Hematopoietic multipotent progenitor cell treated with erythropoietin and hydrocortisone succinate and interleukin-3 and kit ligand, for 4 days (in vitro differentiated cells): ENCODE measurements around the gene CASP7.

Experiments
- DNase-seq: peaks from one replicate; pipeline ENCODE4 v3.0.0-alpha.2; 2015

The CASP7 gene

DNA sequence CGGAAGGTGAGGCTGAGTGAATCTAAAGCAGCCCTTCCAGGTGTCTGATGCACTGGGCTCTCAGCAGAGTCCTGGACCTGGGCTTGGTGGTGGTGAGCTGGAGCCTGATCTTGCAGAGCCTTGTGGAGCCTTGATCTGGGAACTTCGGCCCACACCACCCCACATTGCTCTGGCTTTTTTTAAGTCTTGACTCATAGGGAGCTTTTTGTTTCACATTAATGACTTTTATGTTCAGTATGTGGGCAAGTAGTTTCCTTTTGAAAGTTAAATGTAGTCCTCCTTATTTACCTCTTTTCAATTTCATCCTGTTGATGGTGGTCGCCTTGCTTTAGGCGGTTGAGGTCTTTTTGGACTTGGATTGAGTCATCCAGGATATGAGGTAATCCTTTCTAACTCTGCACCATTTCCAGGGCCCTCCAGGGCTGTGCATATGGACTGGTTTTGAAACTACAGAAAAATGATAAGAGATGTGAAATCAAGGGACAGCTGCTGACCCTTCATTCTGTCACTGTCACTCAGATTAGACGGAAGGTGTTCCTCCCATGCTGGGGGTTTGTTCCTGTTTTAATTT, 12.9 kb upstream of the CASP7 start:
- DNase-seq, result peak; percentile 51

DNA sequence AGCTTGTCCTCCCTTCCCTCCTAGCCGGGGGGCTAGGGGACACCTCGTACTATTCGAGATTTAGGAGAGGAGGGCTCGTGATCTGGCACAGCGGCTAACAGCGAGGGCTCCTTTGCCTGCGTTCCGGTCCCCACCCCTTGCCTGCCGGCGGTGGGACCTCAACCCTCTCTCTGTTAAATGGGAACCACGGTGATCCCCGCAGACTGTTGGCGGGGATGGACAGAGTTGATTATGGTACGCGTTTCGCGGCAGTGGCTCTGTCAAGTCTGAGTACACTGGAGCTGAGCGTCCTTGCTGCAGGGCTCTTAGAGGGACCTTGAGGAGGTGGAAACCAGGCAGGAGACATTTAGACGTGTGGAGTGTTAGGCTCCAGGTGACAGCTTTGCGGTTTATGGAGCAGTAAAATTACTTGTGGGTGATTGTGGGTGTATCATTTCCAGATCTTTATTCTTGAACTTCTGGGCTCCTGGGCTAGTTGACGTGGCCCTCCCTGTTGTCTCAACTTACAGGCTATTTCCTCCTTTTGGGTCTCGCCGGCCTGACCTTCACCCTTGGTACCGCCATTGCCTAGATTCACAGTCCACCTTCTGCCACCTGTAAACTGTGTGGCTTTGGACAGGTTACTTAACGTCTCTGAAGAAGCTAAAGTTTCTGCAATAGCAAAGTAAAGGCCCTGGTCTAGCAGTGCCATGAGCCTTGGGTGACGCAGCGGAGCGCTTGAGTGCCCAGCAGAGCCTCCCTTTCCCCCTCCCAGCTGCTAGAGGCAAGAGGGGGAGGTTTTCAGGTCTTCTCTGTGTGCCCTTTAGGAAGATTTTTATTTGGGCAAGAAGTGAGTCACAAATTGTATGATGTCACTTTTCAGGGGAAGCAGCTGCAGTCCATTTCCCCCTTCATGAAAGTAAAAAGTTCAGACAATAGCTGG, 739 bp downstream of the CASP7 start:
- DNase-seq, result peak; percentile 62

DNA sequence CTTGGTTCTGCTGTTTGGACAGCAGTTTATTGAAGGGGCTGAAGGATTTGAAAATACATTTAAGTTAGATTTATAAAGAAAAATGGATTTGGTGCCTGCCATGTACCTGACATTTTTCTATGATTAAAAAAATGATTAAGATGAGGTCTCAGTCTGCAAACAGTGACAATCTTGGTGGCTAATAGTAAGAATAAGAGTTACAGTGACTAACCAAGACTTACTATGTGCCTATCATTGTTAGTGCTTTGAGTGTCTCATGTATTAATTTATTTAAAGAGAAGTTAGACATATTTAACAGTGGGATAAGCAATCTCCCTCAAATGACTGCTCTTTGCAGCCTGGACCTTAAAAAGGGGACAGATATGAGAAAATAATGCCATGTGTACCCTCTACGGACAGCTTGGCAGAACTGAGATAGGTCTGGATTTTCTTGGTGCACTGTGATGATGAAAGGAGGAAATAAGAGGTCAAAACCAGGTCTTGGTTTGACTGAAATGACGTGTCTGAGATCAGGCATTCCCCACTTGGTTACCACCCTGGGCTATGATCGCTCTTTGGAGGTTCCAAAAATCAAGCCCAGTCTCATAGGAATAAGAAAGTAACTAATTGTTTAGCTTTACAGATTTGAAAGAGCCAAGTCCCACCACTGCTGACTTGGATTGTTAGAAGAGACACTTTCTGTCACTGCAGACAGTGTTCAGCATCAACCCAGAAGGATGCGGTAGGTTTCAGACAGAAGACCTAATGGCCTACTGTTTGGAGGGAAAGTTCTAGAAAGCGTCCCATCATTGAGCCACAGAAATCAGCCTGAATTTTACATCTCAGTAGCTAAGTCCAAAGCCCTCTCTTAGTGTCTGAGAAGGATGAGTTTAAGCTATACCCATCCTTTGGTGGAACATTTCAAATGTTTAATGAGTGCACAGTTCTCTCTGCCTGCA, 2.1 kb downstream of the CASP7 start:
- DNase-seq, result no peak

DNA sequence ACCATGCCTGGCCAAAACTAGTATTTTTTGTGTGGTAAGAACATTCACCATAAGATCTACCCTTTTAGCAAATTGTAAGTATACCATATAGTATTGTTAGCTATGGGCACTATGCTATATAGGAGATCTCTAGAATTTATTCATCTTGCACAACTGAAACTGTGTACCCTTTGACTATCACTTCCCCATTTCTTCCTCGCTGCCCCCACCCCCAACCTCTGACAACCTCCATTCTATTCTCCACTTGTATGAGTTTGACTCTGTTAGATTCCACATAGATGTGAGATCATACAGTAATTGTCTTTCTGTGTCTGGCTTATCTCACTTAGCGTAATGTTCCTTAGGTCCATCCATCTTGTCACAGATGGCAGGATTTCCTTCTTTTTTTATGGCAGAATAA, 3.6 kb downstream of the CASP7 start:
- peak; percentile 21 for DNase-seq

DNA sequence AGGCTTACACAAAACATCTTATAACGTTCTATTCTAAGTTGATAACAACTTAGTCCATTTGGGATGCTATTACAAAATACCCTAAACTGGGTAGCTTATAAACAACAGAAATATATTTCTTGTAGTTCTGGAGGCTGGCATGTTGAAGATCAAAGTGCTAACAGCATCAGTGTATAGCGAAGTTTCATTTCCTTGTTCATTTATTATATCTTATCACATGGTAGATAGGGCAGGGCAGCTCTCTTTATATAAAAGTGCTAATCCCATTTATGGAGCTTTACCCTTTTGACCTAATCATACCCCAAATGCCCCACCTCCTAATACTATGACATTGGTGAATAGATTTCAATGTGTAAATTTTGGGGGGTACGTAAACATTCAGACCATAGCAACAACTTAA, 6.3 kb downstream of the CASP7 start:
- DNase-seq, result no peak

DNA sequence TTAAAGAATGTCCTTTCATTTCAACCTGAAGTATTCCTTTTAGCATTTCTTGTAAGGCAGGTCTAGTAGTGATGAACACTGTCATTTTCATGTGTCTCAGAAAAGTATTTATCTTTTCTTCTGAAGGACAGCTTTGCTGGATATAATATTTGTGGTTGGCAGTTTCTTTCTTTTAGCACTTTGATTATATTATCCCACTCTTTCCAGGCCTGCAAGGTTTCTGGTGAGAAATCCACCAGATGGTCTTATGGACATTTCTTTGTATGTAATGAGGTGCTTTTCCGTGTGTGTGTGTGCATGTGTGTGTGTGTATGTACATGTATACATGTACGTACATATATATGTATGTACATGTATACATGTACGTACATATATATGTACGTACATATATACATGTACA, 7.3 kb downstream of the CASP7 start:
- no peak for DNase-seq

DNA sequence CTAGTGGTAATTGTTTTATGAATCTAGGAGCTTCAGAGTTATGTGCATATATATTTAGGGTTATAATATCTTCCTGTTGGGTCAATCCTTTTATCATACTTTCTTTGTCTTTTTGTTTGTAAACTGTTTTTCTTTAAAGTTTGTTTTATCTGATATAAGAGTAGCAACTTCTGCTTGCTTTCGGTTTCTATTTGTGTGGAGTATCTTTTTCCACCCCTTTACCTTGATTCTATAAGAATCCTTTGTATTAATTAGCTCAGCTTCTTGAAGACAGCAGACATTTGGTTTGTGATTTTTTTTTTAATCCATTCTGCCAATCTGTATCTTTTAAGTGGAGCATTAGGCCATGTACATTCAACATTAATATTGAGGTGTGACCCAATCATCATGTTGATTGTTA, 9.3 kb downstream of the CASP7 start:
- no peak for DNase-seq

DNA sequence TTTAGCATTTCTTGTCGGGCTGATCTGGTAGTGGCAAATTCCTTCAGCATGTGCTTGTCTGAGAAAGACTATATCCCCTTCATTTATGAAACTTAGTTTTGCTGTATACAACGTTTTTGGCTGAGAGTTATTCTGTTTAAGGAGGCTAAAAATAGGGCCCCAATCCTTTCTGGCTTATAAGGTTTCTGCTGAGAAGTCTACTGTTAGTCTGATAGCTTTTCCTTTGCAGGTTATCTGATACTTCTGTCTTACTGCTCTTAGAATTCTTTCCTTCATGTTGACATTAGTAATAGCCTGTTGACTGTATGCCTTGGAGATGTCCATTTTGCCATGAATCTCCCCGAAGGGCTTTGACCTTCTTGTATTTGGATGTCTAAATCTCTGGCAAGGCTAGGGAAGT, 9.9 kb downstream of the CASP7 start:
- DNase-seq, result no peak

DNA sequence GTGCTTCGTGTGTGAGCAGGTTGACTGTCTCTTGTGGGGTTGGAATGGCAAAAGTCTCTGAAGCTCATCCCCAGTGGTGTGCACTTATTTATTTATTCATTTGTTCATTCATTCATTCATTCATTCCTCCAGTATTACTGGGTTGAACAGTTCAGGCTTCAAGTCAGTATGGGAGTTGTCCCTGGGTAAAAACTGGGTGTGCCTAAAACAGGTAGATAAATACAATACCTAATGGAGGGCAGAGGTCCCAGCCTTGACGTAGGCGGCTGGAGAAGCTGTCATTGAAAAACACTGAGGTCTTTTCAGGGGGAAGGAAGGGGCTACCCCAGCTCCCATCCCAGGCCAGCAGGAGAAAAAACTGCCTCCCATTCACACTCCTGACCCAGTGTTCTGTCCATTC, 11.0 kb downstream of the CASP7 start:
- DNase-seq, result no peak

DNA sequence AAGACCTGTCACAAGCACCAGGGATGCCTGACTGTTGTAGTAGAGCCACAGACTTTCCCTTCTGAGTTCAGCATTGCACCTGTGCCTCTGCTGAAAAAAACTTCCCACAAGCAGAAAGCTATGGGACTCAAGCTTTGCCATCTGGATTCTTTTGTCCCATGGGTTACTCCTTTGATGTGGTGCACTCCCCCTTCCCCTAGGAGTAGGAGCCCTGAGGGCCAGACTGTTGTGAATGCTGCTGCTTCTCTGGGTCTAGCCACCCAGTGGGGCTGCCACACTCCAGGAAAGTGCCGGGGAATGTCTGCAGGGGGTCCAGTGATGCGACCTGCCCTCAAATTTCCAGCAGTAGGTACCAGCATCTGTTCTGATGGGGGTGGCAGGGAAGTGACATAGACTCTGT, 11.7 kb downstream of the CASP7 start:
- no peak for DNase-seq

DNA sequence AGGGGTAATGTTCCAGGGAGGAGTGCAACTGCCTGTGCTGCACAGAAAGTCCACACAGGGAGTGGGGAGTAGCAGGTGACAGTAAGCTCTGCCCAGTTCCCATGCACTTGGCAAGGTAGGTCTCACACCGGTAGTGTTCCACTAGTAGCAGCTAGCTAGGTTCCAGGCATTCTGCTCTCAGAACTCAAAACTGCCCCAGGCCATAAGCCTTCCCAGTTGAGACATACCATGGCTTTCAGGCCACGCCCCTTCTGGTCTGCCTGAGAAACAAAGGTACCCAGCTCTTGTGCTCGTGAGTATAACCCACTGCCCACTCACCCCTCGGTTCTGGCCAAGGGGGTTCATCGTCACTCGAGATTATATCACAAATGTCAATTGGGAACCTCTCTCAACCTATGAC, 12.6 kb downstream of the CASP7 start:
- no peak for DNase-seq

DNA sequence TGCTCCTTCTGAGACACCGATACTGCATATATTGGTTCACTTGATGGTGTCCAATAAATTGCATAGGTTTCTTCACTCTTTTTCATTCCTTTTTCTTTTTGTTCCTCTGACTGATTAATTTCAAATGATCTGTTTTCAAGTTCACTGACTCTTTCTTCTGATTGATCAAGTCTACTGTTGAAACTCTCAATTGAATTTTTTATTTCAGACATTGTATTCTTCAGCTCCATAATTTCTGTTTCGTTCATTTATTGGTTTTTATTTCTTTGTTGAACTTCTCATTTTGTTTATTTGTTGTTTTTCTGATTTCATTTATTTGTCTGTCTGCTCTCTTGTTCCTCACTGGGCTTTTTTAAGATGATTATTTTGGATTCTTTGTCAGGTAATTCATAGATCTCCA, 13.6 kb downstream of the CASP7 start:
- DNase-seq, result no peak

DNA sequence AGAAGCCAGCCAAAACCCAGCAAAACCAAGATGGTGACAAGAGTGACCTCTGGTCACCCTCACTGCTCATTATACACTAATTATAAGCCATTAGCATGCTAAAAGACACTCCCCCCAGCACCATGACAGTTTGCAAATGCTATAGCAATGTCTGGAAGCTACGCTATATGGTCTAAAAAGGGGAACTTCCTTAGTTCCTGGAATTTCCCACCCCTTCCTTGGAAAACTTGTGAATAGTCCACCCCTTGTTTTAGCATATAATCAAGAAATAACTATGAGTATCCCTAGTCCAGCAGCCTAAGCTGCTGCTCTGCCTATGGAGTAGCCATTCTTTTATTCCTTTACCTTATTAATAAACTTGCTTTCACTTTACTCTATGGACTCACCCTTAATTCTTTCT, 16.0 kb downstream of the CASP7 start:
- DNase-seq, result no peak

DNA sequence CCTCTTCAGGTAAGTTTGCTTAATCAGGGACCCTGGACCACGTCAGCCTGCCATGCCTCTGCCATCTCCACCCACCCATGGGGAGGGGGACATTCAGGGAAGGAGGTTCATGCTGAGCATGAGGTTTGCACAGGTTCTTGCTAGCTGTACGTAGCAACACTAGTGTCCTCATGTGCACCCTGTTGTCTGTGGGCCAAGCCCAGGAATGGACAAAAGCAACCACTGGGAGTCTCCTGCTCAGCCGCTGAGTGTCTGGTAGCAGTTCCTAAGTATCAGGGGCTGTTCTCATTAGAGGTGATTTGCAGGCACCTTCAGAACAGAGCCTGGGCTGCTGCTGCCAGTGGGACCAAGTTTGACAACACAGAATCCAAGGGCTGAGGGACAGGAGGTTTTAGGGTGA, 17.9 kb downstream of the CASP7 start:
- DNase-seq, result no peak

DNA sequence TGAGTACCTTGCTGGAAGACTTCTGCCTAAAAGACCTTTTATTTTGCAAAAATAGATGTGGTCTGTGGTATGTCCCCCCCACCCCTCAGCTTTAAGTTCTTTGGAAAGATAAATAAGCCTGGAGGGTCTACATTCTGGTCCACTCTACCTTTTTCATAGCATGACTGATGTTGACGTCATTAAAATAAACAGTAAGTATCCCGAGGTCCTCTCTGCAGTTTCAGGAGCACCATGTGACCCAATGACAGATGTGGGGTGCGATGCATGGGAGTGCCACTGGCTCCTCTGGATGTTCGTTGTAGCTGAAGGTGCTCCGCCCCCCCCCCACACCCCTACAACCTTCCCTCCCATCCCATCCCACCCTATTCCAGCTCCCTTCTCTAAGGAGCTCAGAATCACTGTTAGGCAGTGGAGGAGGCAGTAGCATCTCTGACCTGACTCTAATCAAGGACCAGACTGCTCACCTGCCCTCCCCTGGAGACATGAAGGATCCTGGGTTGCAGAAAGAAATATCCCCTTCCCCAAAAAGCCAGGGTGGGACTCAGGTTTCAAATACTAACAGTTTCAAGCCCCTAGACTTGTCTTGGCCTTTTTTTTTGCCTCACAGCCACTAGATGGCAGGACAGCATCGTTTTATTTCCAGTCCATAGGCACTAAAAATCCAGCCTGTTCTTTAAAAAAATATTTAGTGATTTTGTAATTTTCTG, 25.1 kb downstream of the CASP7 start:
- peak; percentile 74 for DNase-seq

DNA sequence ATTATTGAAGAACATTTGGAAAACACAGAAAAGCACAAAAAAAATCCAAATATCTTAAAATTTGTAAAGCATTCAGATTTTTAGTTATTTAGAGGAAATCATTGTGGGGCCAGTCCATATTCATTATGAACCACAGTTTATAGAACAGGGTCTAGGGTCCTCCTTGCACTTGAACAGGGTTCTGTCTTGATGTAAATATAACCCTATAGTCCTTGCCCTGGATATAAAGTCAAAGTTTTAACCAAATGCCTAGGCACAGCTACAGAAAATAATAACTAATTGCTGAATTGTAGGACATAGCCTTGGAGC, 25.6 kb downstream of the CASP7 start:
- DNase-seq, result no peak

DNA sequence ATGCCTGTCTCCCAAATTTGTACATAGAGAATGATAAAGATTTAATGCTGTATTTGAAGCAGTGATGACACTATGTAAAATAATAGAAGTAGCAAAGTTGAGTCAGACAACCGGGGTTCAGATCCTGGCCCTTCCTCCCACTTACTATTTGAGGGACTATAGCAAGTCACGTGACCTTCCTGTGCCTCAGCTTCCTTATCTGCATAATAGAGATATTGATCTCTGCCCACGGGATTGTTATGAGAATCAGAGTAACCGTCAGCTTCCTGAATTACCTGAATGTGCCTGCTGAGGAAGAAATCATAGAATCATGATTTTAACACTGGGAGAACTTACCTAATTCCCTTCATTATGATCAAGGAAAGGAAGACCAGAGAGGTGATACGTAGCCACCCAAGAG, 26.9 kb downstream of the CASP7 start:
- DNase-seq, result no peak

DNA sequence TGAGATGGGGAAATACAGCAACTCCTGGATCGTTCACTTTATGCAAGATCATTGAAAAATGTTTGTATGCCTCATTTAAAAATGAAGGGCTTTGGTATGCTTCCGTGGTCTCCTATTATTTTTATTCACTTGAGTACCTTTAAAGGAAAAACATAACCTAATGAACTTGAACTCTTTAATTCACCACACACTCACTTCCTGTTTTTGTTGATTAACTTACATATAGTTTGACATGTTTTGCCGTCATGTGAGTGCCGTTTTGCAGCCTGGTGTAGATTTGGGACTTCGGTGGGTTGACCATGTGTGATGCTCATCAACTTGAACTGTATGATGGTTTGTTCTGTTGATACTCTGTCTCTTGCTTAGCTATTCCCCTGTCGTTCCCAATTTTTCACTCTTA, 28.9 kb downstream of the CASP7 start:
- no peak for DNase-seq

DNA sequence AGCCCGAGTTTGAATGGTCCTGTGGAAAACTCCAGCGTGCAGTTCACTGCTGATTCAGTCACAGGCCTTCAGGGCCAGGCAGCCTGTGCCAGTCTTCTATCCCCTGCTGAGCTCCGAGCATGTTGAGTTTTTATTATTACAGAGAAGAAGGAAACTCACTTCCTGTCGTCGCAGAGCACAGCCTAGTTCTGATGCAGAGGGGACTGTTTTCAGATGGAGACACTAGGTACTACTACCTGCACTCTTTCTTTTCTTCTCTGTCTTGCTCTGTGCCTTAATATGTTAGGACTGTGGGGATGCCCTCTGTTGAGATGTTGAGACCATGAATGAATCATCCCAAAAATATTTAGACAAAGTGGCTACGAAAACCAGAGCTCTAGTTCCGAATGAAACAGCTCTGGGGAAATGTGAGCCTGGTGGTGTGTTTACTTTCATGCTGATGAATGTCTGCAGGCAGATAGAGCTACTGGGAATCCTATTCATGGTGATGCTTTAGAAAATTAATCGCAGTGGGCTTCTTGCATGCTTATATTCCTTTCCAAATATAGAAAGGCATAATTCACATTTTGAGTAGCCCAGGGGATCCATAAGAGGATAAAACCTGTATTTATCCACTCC, 29.6 kb downstream of the CASP7 start:
- no peak for DNase-seq

DNA sequence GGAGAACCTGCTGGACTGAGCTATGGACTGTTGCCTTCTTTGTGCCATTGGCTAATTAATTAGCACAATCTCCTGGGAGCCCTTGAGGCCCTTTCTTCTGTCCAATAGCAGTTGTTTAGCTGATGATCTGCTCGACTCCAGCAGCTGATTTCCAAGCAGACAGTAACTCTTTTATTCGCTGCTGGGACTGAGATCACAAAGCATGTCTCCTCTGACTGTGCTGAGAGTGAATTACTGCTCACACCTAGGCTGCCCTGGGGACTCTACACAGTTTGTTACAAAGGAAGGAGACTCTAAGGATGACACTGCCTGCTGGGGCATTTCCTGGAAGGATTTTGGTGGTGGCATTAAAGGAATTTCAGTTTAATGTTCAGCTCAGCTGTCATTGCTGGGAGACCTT, 31.4 kb downstream of the CASP7 start:
- DNase-seq, result no peak

DNA sequence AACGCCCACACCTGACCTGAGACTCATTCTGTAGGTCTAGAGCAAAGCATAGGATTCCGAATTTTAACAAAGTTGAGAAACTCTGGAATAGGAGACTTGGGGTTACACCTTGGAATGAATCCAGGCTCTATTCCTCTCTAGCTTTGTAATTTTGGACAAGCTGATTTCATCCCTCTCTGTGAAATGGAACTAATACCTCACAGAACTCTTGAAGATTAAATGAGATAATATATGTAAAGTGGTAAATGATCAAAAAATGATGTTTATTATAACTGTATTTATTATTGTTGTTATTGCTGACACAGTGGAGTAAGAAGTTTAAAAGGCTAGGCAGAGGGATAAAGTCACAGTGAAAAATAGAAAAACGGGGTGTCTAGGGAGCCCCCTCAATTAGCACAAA, 32.3 kb downstream of the CASP7 start:
- DNase-seq, result no peak

DNA sequence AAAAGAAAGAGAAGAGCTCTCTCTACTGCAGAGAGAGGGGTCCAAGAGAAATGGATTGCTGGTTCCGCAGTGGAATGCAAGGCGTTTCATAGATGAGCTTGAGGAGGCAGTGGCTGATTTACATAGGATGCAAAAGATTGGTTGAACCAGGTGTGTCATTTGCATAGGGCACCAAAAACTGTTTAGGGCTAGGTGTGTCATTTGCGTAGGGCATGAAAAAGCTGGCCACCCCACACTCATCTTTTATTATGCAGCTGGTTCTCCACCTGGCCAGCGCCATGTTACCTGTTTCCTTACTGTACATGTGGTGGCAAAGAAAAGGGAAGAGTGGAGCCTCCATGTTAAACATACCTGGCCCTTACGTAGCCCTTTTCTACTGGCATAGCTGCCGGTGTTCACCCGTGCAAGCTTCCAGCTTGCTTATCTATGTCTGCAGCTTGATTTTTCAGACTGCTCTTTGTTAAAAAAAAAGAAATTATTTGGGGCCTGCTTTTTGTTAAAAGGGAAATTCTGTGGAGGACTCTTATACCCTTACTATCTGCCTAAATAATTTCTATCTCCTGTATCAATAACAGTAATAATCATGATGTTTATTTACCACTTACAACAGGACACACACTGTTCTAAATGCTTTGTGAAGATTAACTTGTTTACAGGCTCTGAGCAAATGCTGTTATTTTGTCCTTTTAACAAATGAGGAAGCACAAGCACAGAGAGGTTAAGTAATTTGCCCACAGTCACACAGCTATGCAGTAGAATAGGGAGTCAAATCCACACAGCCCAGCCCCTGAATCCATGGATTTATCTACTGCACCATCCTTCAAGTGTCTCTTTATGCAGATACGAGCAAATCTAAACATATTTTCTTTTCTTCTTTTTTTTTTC, 33.3 kb downstream of the CASP7 start:
- peak; percentile 50 for DNase-seq
